HUES64 (cell line): ENCODE results near the gene ABCC4.

Source experiments
- H3K27ac ChIP-seq: 2 replicates; pipeline ENCODE4 v1.7.0; 2013; ENCODE audit warnings: low read depth, low read length, inconsistent platforms
- H3K27me3 ChIP-seq: 2 replicates; pipeline ENCODE4 v1.6.1; 2013; ENCODE audit warnings: mild to moderate bottlenecking, low read length; ENCODE audit not compliant: insufficient read depth
- H3K36me3 ChIP-seq: 2 replicates; pipeline ENCODE4 v1.6.1; 2013; ENCODE audit warnings: mild to moderate bottlenecking, low read length; ENCODE audit not compliant: insufficient read depth
- H3K4me1 ChIP-seq: 2 replicates; pipeline ENCODE4 v1.6.1; 2013; ENCODE audit warnings: mild to moderate bottlenecking, low read length, moderate library complexity; ENCODE audit not compliant: insufficient read depth
- H3K4me3 ChIP-seq: 2 replicates; pipeline ENCODE4 v1.5.1; 2013; ENCODE audit warnings: mild to moderate bottlenecking, low read length, moderate library complexity
- H3K9ac ChIP-seq: 2 replicates; pipeline ENCODE4 v1.6.1; 2013; ENCODE audit warnings: mild to moderate bottlenecking, low read depth, low read length
- H3K9me3 ChIP-seq: 2 replicates; pipeline ENCODE4 v1.6.1; 2013; ENCODE audit warnings: low read depth, low read length; ENCODE audit not compliant: insufficient read depth
- WGBS: fragments of 150-250, 120-280 bp; methylation state at CpG from one replicate; pipeline ENCODE4 v1.1.7; 2013; ENCODE audit warnings: missing lambda C conversion rate; 5-methylcytosine and 5-hydroxymethylcytosine counted together

The ABCC4 gene

GRCh38 chr13:94987081-94987480 lies 314.2 kb downstream of the ABCC4 start:
- Histone ChIP-seq H3K4me1 (peaks cover 20% of the 10 kb centered on the region), H3K9ac (no peak overlapping the region), H3K27me3 (no peaks in the 10 kb centered on the region), H3K9me3 (no peaks in the 10 kb centered on the region), H3K27ac (no peak overlapping the region), H3K4me3 (no peak overlapping the region), H3K36me3 (no peaks in the 10 kb centered on the region)
- WGBS = 98% methylated on average over 5 of the region's 5 CpGs

GRCh38 chr13:94984958-94985357 lies 316.3 kb downstream of the ABCC4 start:
- Histone ChIP-seq H3K4me3 (no peak overlapping the region), H3K9me3 (no peaks in the 10 kb centered on the region), H3K27ac (no peak overlapping the region), H3K4me1 (peaks cover 20% of the 10 kb centered on the region), H3K36me3 (no peaks in the 10 kb centered on the region), H3K9ac (no peak overlapping the region), H3K27me3 (no peaks in the 10 kb centered on the region)
- 85% methylated on average over 4 of the region's 4 CpGs for WGBS

- Histone ChIP-seq H3K27me3 (no peaks in the 10 kb centered on the region), H3K9me3 (peaks cover 6% of the 10 kb centered on the region; the same call in 1 of the 2 replicates), H3K4me3 (no peak overlapping the region), H3K4me1 (peaks cover 8% of the 10 kb centered on the region), H3K9ac (no peak overlapping the region), H3K27ac (no peak overlapping the region), H3K36me3 (no peaks in the 10 kb centered on the region)
- 92% methylated on average over 3 of the region's 3 CpGs for WGBS
Observed at GRCh38 chr13:94978516-94978915, 322.7 kb downstream of the ABCC4 start.

GRCh38 chr13:94974015-94974951 lies 327.0 kb downstream of the ABCC4 start:
- H3K27me3 ChIP-seq = peaks cover 6% of the 10 kb centered on the region
- H3K9me3 ChIP-seq = peaks cover 6% of the 10 kb centered on the region; the same call in 1 of the 2 replicates
- no peaks in the 10 kb centered on the region for H3K36me3 ChIP-seq
- H3K27ac ChIP-seq = no peak overlapping the region
- no peak overlapping the region for H3K9ac ChIP-seq
- 88% methylated on average over 7 of the region's 7 CpGs for WGBS
- peaks cover 28% of the 10 kb centered on the region for H3K4me1 ChIP-seq
- H3K4me3 ChIP-seq = no peak overlapping the region

- H3K4me3 ChIP-seq = no peak overlapping the region
- peaks cover 13% of the 10 kb centered on the region for H3K27me3 ChIP-seq
- 82% methylated on average over 4 of the region's 4 CpGs for WGBS
Observed at GRCh38 chr13:94972262-94972661, 329.0 kb downstream of the ABCC4 start.

More at GRCh38 chr13:94972262-94972661, 329.0 kb downstream of the ABCC4 start:
- Histone ChIP-seq H3K9ac (no peak overlapping the region), H3K27ac (no peak overlapping the region), H3K9me3 (peaks cover 6% of the 10 kb centered on the region; the same call in 1 of the 2 replicates), H3K36me3 (no peaks in the 10 kb centered on the region), H3K4me1 (peaks cover 34% of the 10 kb centered on the region)
